Heart left ventricle (tissue), 16 donors: ENCODE data around the gene PLA2G6. TPM values are rescaled to one million over a fixed set of nuclear protein-coding genes. Genes with fewer than 3 reads are reported as not detected.

ENCODE experiments used
- ATAC-seq, 4 donors: fragments of 200-7000 bp; cut with Tn5 transposase; one replicate each; pipeline ENCODE4 v1.9.1; 2020 to 2022; ENCODE audit warnings: moderate library complexity in 4 of 4, mild to moderate bottlenecking in 3 of 4, moderate number of reproducible peaks in 1 of 4
- DNase-seq, 5 donors: peaks; one replicate each; pipeline ENCODE4 v3.0.0-alpha.2; 2020
- H3K27ac ChIP-seq, 12 donors: fragments of 200-600 bp; sonication (generic) in 4 of 12; one replicate each; pipeline versions ENCODE4 v1.5.0 to v1.8.0; 2016 to 2022; ENCODE audit warnings: mild to moderate bottlenecking in 2 of 12
- H3K27me3 ChIP-seq, 9 donors: fragments of 200-600 bp; sonication (generic) in 2 of 9; one replicate each; pipeline versions ENCODE4 v1.5.1 to v1.8.0; 2016 to 2022; ENCODE audit warnings: mild to moderate bottlenecking in 3 of 9
- H3K36me3 ChIP-seq, 9 donors: fragments of 200-600 bp; sonication (generic) in 2 of 9; one replicate each; pipeline versions ENCODE4 v1.5.0 to v1.8.0; 2018 to 2022; ENCODE audit warnings: mild to moderate bottlenecking in 2 of 9
- H3K4me1 ChIP-seq, 12 donors: fragments of 200-600 bp; sonication (generic) in 4 of 12; one replicate each; pipeline versions ENCODE4 v1.5.0 to v1.8.0; 2016 to 2022; ENCODE audit warnings: mild to moderate bottlenecking in 3 of 12
- H3K4me3 ChIP-seq, 12 donors: fragments of 200-600 bp; sonication (generic) in 4 of 12; one replicate each; pipeline versions ENCODE4 v1.5.0 to v1.8.0; 2017 to 2022; ENCODE audit warnings: mild to moderate bottlenecking in 9 of 12, moderate library complexity in 4 of 12
- H3K9me3 ChIP-seq, 12 donors: fragments of 200-600 bp; sonication (generic) in 4 of 12; one replicate each; pipeline versions ENCODE4 v1.5.0 to v1.8.0; 2016 to 2022; ENCODE audit warnings: mild to moderate bottlenecking in 1 of 12
- POLR2A ChIP-seq, 2 donors: fragments of 450-650 bp; IDR thresholded peaks; one replicate each; pipeline ENCODE4 v1.6.1; 2017; ENCODE audit warnings: antibody characterized with exemption in 2 of 2, mild to moderate bottlenecking in 2 of 2, moderate library complexity in 2 of 2
- WGBS, 4 donors: extraction: QIAGEN DNeasy Blood & Tissue Kit in 2 of 4; methylation state at CpG; one replicate each; pipeline versions ENCODE4 v1.1.5 to v1.1.7; 2013 to 2018; 5-methylcytosine and 5-hydroxymethylcytosine counted together
- intact Hi-C, 10 donors: fragments of 100-400 bp; cut with DNase I; formaldehyde crosslinking; loops; one replicate each; pipeline versions ENCODE4 v1.11.1 to v1.14.2; 2022
- polyA plus RNA-seq, 2 donors: library from polyadenylated mRNA; stranded (reverse); fragments of 200-250 nt; gene quantifications; one replicate each; pipeline ENCODE4 v1.2.3, GENCODE V29; 2013
- total RNA-seq, 9 donors: library from RNA; depleted of rRNA in 2 of 9; stranded (reverse); fragments of >200 nt in 2 of 9; fragmentation: NEBNext Ultra II Directional in 3 of 9; extraction: Animal tissue kit (Norgen Biotek cat#: 25700) in 3 of 9; gene quantifications; one replicate each; pipeline versions ENCODE4 v1.1.0 to v1.2.4, GENCODE V29; 2016 to 2023
- TF ChIP-seq, protein P1 (sequence below), 12 donors: fragments of 200-600 bp; sonication (generic) in 4 of 12; IDR thresholded peaks; one replicate each; pipeline versions ENCODE4 v1.5.0 to v1.8.0; 2018 to 2022; ENCODE audit warnings: antibody characterized with exemption in 12 of 12, mild to moderate bottlenecking in 5 of 12
- donor health status: ischemic (EF 13 %, LVEDD 7.1; RV severe dilation, severe dysfunction).
- donor health status: healthy with polysubstance abuse.
- donor health status: DM: no; HTN: yes; CAD: no.
- donor health status: DM: no; HTN: no; CAD: no.
- donor health status: ischemic (EF 25% LVEDD 6.9; RV normal size, moderate dysfunction).
- donor health status: ischemic (EF 25% LVEDD 5.7; RV mildly dilated, moderate dysfunction).
- donor health status: healthy.
- donor health status: DM: yes; HTN: yes; CAD: no.
- donor health status: ischemic (EF 35%, LVEDD 5.7; RV mildly dilated, moderate dysfunction).
- donor health status: nonischemic (EF 11% LVEDD 7.7; RV severe dilation, severe dysfunction).
- donor health status: DM: yes; HTN: yes; CAD: no.
- donor health status: PGD.
- donor health status: ischemic (EF 29% LVEDD 5.4; RV normal size, mild dysfunction).
- donor health status: nonischemic (EF 23%, LVEDD 6.1; RV moderate dilation, normal function).

Gene PLA2G6
- total and polyA plus RNA-seq, 11 donors = 4.9 to 17.9 (median 11.0) TPM

DNA sequence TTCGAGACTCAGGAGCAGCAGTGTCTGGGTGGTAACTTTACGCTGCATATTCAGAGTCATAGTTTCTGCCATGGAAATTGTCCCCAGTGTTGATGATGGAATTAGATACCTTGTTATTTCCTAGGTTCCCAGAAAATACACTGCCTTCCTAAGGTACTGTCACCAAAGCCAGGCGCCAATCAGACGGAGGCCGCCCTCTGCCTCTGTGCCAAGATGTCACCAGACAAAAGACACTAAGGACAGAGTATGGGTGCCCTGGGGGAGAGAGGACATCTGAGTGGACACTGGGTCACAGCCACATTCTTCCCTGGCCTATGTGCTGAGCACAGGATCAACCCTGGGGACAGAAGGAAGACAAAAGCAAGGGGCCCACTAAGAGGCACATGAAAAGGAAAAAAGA is 11.2 kb downstream of the PLA2G6 start:
- WGBS, 4 donors = 86 to 93% (median 90%) methylated on average over 5 of the region's 5 CpGs
- H3K36me3 ChIP-seq = peaks cover 0 to 12% (median 0%) of the 10 kb centered on the region in 9 donors
- no peak for TF ChIP-seq POLR2A (IDR thresholded peaks at IDR 0.05)
- TF ChIP-seq, protein P1, sequence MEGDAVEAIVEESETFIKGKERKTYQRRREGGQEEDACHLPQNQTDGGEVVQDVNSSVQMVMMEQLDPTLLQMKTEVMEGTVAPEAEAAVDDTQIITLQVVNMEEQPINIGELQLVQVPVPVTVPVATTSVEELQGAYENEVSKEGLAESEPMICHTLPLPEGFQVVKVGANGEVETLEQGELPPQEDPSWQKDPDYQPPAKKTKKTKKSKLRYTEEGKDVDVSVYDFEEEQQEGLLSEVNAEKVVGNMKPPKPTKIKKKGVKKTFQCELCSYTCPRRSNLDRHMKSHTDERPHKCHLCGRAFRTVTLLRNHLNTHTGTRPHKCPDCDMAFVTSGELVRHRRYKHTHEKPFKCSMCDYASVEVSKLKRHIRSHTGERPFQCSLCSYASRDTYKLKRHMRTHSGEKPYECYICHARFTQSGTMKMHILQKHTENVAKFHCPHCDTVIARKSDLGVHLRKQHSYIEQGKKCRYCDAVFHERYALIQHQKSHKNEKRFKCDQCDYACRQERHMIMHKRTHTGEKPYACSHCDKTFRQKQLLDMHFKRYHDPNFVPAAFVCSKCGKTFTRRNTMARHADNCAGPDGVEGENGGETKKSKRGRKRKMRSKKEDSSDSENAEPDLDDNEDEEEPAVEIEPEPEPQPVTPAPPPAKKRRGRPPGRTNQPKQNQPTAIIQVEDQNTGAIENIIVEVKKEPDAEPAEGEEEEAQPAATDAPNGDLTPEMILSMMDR (IDR thresholded peaks at IDR 0.05) = no peak
- DNase-seq = no peak
- ATAC-seq = no peak
- H3K27ac ChIP-seq = peak overlapping the region in 2 of 12 donors; percentile 9 to 50
- no peak overlapping the region for H3K4me3 ChIP-seq
- peaks cover 0 to 61% (median 29%) of the 10 kb centered on the region in 12 donors for H3K4me1 ChIP-seq
- intact Hi-C loops = no loop called here
- no peaks in the 10 kb centered on the region for H3K9me3 ChIP-seq
- no peaks in the 10 kb centered on the region for H3K27me3 ChIP-seq

DNA sequence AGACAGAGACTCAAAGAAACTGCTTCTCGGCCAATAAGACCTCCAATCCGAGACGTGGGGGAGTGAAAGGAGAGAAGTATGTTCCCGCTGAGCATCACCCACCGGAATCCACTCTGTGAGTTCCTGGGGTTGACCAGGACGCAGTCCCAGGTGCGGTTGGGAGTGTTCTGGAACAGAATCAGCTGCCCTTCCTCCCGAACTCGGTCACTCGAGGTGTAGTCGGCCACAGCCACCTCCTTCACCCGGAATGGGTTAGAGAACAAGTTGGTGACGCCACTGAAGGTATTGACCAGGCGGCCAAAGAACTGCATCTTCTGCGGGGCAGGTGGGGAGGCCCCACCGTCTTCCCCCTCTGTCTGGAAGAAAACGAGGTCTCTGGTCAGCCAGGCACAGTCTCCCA is 12.5 kb downstream of the PLA2G6 start:
- TF ChIP-seq POLR2A (IDR thresholded peaks at IDR 0.05) = no peak
- TF ChIP-seq, protein P1 (IDR thresholded peaks at IDR 0.05) = no peak
- DNase-seq (no peak), ATAC-seq (no peak)
- WGBS, 4 donors = 90 to 95% (median 93%) methylated on average over 17 of the region's 17 CpGs
- no peaks in the 10 kb centered on the region for H3K9me3 ChIP-seq
- H3K27ac ChIP-seq = peak overlapping the region in 6 of 12 donors; percentile 16 to 83 (median 64)
- H3K4me1 ChIP-seq = peaks cover 0 to 58% (median 23%) of the 10 kb centered on the region in 12 donors
- no peaks in the 10 kb centered on the region for H3K27me3 ChIP-seq
- H3K36me3 ChIP-seq = peaks cover 0 to 16% (median 0%) of the 10 kb centered on the region in 9 donors
- intact Hi-C loops = no loop called here
- H3K4me3 ChIP-seq = no peak overlapping the region

DNA sequence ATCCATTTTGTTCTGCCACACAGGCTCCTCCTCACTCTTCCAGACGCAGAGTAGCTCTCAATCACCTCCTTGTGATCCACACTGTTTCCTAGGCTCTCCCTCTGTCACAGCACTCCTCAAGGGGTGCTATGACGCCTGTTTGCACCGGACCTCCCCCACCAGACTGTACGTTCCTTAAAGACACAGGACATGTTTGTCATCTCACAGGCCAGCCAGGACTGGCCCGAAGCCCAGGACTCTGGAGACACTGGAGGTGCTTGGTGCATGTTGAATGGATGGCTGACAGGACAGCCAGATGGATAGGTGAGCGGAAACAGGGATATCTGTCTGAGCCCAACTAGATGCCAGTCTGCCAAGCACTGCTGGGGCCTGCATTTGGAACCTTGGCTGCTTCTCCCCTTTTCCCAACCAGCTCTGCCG is 13.6 kb downstream of the PLA2G6 start:
- Histone ChIP-seq H3K27ac (peak overlapping the region in 9 of 12 donors; percentile 31 to 83 (median 69)), H3K4me1 (peaks cover 0 to 60% (median 20%) of the 10 kb centered on the region in 12 donors), H3K9me3 (no peaks in the 10 kb centered on the region), H3K27me3 (no peaks in the 10 kb centered on the region), H3K36me3 (peaks cover 0 to 16% (median 0%) of the 10 kb centered on the region in 9 donors), H3K4me3 (no peak overlapping the region)
- TF ChIP-seq, protein P1 (IDR thresholded peaks at IDR 0.05) = no peak
- TF ChIP-seq POLR2A (IDR thresholded peaks at IDR 0.05) = no peak
- WGBS, 4 donors = 19 to 53% (median 39%) methylated on average over 6 to 7 of the region's 7 CpGs
- intact Hi-C loops = no loop called here
- DNase-seq (peak; percentile 50 to 93 (median 81)), ATAC-seq (peak; percentile 77 to 84 (median 82))

DNA sequence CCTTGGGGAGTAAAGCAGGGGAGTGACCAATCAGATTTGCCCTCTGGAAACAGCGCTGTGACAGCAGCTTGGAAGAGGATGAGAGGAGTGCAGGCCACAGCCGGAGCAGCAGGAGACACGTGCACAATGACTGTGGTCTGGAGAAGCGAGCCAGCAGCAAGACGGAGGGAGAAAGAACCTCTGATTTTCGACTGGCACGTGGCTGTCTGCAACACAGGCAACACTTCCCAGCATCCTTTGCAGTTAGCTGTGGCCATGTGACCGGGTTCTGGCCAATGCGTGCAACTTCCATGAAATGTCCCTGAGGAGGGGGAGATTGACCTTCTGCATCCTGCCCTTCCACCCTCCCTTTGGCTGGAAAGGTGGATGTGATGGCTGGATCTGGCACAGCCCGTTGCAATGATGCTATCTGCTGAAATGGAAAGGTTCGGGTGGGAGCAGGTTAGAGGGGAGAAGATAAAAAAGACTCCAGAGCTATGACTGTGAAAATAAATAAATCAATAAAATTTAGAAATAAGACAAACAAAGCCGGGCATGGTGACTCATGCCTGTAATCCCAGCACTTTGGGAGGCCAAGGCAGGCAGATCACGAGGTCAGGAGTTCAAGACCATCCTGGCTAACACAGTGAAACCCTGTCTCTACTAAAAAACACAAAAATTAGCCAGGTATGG is 15.6 kb downstream of the PLA2G6 start:
- TF ChIP-seq, protein P1 (IDR thresholded peaks at IDR 0.05) = no peak
- no peak for TF ChIP-seq POLR2A (IDR thresholded peaks at IDR 0.05)
- DNase-seq (no peak), ATAC-seq (no peak)
- Histone ChIP-seq H3K36me3 (peaks cover 0 to 16% (median 0%) of the 10 kb centered on the region in 9 donors), H3K27me3 (no peaks in the 10 kb centered on the region), H3K4me3 (no peak overlapping the region), H3K4me1 (peaks cover 0 to 55% (median 12%) of the 10 kb centered on the region in 12 donors), H3K9me3 (no peaks in the 10 kb centered on the region), H3K27ac (no peak overlapping the region)
- WGBS, 4 donors = 89 to 92% (median 91%) methylated on average over 13 of the region's 13 CpGs
- intact Hi-C loops = no loop called here
